Astrocyte of the spinal cord (primary cell): Measurements from ENCODE around the gene CHST9.
A peak's percentile ranks its signal among the peaks of the same experiment; 100 is the strongest.

Source experiments
- DNase-seq: peaks from one replicate; pipeline ENCODE4 v3.0.0; 2011; ENCODE audit warnings: low read depth, low spot score
- H3K4me3 ChIP-seq: 2 replicates; pipeline ENCODE4 v1.5.1; 2011; ENCODE audit warnings: low read depth, mild to moderate bottlenecking, low read length, moderate library complexity
- CTCF ChIP-seq: IDR thresholded peaks from 2 replicates; pipeline ENCODE4 v1.5.1; 2012; ENCODE audit warnings: low read depth, mild to moderate bottlenecking, low read length, inconsistent platforms
- in situ Hi-C: cut with HindIII; loops from 2 replicates; pipeline ENCODE4 v1.10.0; 2017; ENCODE audit warnings: low sequenced_read_pairs

CHST9 gene

GRCh38 chr18:27022477-27022876 is 162.6 kb downstream of the CHST9 start:
- no peak overlapping the region for H3K4me3 ChIP-seq
- in situ Hi-C loops, result no loop called here
- DNase-seq, result no peak
- no peak for TF ChIP-seq CTCF

GRCh38 chr18:27017901-27018500 is 167.1 kb downstream of the CHST9 start:
- DNase-seq, result peak; percentile 6
- TF ChIP-seq CTCF, result peak; percentile 55
- no peak overlapping the region for H3K4me3 ChIP-seq
- in situ Hi-C loops, result no loop called here

GRCh38 chr18:27014841-27015240 is 170.3 kb downstream of the CHST9 start:
- no peak overlapping the region for H3K4me3 ChIP-seq
- in situ Hi-C loops, result no loop called here
- TF ChIP-seq CTCF, result no peak
- no peak for DNase-seq

- no peak for TF ChIP-seq CTCF
- in situ Hi-C loops, result no loop called here
- no peak for DNase-seq
- no peak overlapping the region for H3K4me3 ChIP-seq
Observed at GRCh38 chr18:27010784-27011183, 174.3 kb downstream of the CHST9 start.

- no peak for TF ChIP-seq CTCF
- in situ Hi-C loops, result no loop called here
- no peak for DNase-seq
- no peak overlapping the region for H3K4me3 ChIP-seq
Observed at GRCh38 chr18:27009293-27009692, 175.8 kb downstream of the CHST9 start.

- no peak for DNase-seq
- no peak overlapping the region for H3K4me3 ChIP-seq
- in situ Hi-C loops, result no loop called here
- TF ChIP-seq CTCF, result no peak
Observed at GRCh38 chr18:27008575-27008974, 176.5 kb downstream of the CHST9 start.

GRCh38 chr18:27007880-27008279 is 177.2 kb downstream of the CHST9 start:
- H3K4me3 ChIP-seq, result no peak overlapping the region
- TF ChIP-seq CTCF, result no peak
- in situ Hi-C loops, result no loop called here
- DNase-seq, result no peak
